Vagina (tissue), 2 donors: ENCODE data around the gene FANCE.
"Not testable (repeated sequence)": the region's sequence is repeated elsewhere in the genome, so short reads cannot be mapped to it uniquely, and the experiment has no call there.

Experiments
- POLR2A ChIP-seq, 2 donors: fragments of 450-650 bp; IDR thresholded peaks; one replicate each; pipeline ENCODE4 v1.6.1; 2017; ENCODE audit warnings: antibody characterized with exemption in 2 of 2, mild to moderate bottlenecking in 2 of 2, moderate library complexity in 2 of 2
- TF ChIP-seq, protein P1 (sequence below), 3 experiments: fragments of 450-650 bp in 2 of 3; fragments of 200-600 bp in 1 of 3; sonication (generic) in 1 of 3; IDR thresholded peaks; one replicate each; pipeline ENCODE4 v1.5.1; 2017 to 2019; ENCODE audit warnings: antibody characterized with exemption in 3 of 3, mild to moderate bottlenecking in 2 of 3, moderate library complexity in 2 of 3

- TF ChIP-seq, protein P1, sequence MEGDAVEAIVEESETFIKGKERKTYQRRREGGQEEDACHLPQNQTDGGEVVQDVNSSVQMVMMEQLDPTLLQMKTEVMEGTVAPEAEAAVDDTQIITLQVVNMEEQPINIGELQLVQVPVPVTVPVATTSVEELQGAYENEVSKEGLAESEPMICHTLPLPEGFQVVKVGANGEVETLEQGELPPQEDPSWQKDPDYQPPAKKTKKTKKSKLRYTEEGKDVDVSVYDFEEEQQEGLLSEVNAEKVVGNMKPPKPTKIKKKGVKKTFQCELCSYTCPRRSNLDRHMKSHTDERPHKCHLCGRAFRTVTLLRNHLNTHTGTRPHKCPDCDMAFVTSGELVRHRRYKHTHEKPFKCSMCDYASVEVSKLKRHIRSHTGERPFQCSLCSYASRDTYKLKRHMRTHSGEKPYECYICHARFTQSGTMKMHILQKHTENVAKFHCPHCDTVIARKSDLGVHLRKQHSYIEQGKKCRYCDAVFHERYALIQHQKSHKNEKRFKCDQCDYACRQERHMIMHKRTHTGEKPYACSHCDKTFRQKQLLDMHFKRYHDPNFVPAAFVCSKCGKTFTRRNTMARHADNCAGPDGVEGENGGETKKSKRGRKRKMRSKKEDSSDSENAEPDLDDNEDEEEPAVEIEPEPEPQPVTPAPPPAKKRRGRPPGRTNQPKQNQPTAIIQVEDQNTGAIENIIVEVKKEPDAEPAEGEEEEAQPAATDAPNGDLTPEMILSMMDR (IDR thresholded peaks at IDR 0.05): not testable (repeated sequence)
- TF ChIP-seq POLR2A (IDR thresholded peaks at IDR 0.05): not testable (repeated sequence)
Observed at GRCh38 chr6:35432702-35433101, 19.4 kb upstream of the FANCE start.
